ENCODE measurements around the gene C17orf58.
"Not testable (repeated sequence)": the region's sequence is repeated elsewhere in the genome, so short reads cannot be mapped to it uniquely, and the experiment has no call there.

GRCh38 chr17:67996301-67997171 is at the start of gene C17orf58:
- not testable (repeated sequence) for TF ChIP-seq POLR2AphosphoS5, CTCF (IDR thresholded peaks at IDR 0.05)
